Activated CD8-positive, alpha-beta memory T cell treated with anti-CD3 and anti-CD28 coated beads, Interleukin-2, amount 50 U/mL, for 24 hours (primary cell): ENCODE data around the gene LLGL2.

Experiments
- DNase-seq: peaks from one replicate; pipeline ENCODE4 v3.0.0-alpha.2; 2020; ENCODE audit errors: extremely low read depth

LLGL2 gene

GRCh38 chr17:75612906-75613626, 87.6 kb downstream of the LLGL2 start:
- no peak for DNase-seq

GRCh38 chr17:75614006-75614405, 88.5 kb downstream of the LLGL2 start:
- no peak for DNase-seq

GRCh38 chr17:75614556-75615270, 89.2 kb downstream of the LLGL2 start:
- DNase-seq, result no peak

GRCh38 chr17:75615301-75615700, 89.8 kb downstream of the LLGL2 start:
- no peak for DNase-seq

GRCh38 chr17:75616521-75617122, 91.1 kb downstream of the LLGL2 start:
- DNase-seq, result no peak

- DNase-seq, result no peak
These were observed 91.7 kb downstream of the LLGL2 start for GRCh38 chr17:75617218-75617617.

GRCh38 chr17:75617675-75618074, 92.2 kb downstream of the LLGL2 start:
- DNase-seq, result no peak

- DNase-seq, result no peak
These were observed 94.3 kb downstream of the LLGL2 start for GRCh38 chr17:75619506-75620431.

GRCh38 chr17:75621489-75621888, 96.0 kb downstream of the LLGL2 start:
- DNase-seq, result no peak

- no peak for DNase-seq
These were observed 96.6 kb downstream of the LLGL2 start for GRCh38 chr17:75622076-75622475.

- no peak for DNase-seq
These were observed 97.3 kb downstream of the LLGL2 start for GRCh38 chr17:75622771-75623273.

GRCh38 chr17:75623386-75623785, 97.9 kb downstream of the LLGL2 start:
- no peak for DNase-seq

- DNase-seq, result no peak
These were observed 98.5 kb downstream of the LLGL2 start for GRCh38 chr17:75624021-75624420.
